ENCODE results near the gene CUL5.

GRCh38 chr11:108128772-108129171 is 120.1 kb downstream of the CUL5 start:
- TF ChIP-seq, protein P1, sequence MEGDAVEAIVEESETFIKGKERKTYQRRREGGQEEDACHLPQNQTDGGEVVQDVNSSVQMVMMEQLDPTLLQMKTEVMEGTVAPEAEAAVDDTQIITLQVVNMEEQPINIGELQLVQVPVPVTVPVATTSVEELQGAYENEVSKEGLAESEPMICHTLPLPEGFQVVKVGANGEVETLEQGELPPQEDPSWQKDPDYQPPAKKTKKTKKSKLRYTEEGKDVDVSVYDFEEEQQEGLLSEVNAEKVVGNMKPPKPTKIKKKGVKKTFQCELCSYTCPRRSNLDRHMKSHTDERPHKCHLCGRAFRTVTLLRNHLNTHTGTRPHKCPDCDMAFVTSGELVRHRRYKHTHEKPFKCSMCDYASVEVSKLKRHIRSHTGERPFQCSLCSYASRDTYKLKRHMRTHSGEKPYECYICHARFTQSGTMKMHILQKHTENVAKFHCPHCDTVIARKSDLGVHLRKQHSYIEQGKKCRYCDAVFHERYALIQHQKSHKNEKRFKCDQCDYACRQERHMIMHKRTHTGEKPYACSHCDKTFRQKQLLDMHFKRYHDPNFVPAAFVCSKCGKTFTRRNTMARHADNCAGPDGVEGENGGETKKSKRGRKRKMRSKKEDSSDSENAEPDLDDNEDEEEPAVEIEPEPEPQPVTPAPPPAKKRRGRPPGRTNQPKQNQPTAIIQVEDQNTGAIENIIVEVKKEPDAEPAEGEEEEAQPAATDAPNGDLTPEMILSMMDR (IDR thresholded peaks at IDR 0.05), result no peak
- TF ChIP-seq POLR2A (IDR thresholded peaks at IDR 0.05), result no peak
